ENCODE measurements around the gene TRIM28. TPM values are rescaled to one million over a fixed set of nuclear protein-coding genes. Genes with fewer than 3 reads are reported as not detected.

TRIM28 gene
- total and polyA plus RNA-seq, 9 of the 15 experiments (the other 6 are each of a cell fraction or from before 2014, with no cell fraction given), result 12.1 to 797 (median 490) TPM

DNA sequence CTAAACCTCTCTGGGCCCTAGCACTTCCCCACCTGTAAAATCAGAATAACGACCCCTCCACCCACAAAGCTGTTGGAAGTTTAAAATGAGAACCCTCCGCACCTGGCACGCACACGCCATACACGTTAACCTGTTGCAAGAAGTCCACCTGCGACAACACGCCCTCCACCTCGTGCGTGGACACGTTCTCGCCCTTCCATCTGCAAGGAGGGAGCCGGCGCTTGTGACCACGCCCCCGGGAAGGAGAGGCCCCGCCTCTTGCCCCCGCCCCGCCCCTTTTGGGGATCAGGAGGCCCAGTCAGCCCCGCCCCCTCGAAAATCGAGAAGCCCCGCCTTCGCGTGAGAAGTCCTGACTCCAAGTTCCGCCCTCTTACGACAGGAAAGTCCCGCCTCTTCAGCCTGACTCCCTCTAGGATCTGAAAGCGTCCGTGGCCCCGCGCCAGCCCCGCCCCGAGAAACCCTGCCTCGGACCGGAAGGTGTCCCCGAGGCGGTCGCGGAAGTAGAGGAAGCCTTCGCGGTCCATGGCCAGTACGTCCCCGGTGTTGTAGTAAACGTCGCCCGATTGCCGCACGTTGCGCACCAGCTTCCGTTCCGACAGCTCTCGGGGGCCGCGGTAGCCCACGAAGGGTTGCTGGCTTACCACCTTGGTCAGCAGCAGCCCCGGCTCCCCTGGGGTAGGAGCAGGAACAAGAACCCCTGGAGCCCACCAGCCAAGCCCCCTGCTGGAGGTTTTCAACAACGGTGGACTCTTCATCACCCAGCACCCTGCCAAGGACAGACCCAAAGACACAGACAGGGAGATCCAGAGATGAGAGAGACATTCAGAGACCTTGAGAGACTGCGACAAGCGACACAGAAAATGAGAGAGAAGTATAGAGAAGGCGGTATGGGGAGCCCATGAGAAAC is 44.6 kb upstream of the TRIM28 start (continued):
- TF ChIP-seq, protein P1, sequence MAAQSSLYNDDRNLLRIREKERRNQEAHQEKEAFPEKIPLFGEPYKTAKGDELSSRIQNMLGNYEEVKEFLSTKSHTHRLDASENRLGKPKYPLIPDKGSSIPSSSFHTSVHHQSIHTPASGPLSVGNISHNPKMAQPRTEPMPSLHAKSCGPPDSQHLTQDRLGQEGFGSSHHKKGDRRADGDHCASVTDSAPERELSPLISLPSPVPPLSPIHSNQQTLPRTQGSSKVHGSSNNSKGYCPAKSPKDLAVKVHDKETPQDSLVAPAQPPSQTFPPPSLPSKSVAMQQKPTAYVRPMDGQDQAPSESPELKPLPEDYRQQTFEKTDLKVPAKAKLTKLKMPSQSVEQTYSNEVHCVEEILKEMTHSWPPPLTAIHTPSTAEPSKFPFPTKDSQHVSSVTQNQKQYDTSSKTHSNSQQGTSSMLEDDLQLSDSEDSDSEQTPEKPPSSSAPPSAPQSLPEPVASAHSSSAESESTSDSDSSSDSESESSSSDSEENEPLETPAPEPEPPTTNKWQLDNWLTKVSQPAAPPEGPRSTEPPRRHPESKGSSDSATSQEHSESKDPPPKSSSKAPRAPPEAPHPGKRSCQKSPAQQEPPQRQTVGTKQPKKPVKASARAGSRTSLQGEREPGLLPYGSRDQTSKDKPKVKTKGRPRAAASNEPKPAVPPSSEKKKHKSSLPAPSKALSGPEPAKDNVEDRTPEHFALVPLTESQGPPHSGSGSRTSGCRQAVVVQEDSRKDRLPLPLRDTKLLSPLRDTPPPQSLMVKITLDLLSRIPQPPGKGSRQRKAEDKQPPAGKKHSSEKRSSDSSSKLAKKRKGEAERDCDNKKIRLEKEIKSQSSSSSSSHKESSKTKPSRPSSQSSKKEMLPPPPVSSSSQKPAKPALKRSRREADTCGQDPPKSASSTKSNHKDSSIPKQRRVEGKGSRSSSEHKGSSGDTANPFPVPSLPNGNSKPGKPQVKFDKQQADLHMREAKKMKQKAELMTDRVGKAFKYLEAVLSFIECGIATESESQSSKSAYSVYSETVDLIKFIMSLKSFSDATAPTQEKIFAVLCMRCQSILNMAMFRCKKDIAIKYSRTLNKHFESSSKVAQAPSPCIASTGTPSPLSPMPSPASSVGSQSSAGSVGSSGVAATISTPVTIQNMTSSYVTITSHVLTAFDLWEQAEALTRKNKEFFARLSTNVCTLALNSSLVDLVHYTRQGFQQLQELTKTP (IDR thresholded peaks at IDR 0.05; ENCODE audit: low read depth in 1 of 2, partially characterized antibody in 2 of 2), result peak; percentile 48 to 79
- peak; percentile 42; the same call in 1 of the 2 replicates for TF ChIP-seq STAT5A (IDR thresholded peaks at IDR 0.05; ENCODE audit: borderline replicate concordance, low read length)
- TF ChIP-seq ZNF12 (CRISPR knock-in tag; IDR thresholded peaks at IDR 0.05), result peak; percentile 23; the same call in 1 of the 2 replicates
- TF ChIP-seq FOXP4 (CRISPR knock-in tag; IDR thresholded peaks at IDR 0.05; ENCODE audit: borderline replicate concordance), result peak; percentile 49; the same call in 1 of the 2 replicates
- peak; percentile 67; the same call in 1 of the 2 replicates for TF ChIP-seq ZBED1 (IDR thresholded peaks at IDR 0.05)
- TF ChIP-seq FOS (IDR thresholded peaks at IDR 0.05; ENCODE audit: extremely low read depth, insufficient read length), result no peak
- peak; percentile 76 for TF ChIP-seq JUND (IDR thresholded peaks at IDR 0.05; ENCODE audit: borderline replicate concordance, low read depth, low read length)
- TF ChIP-seq JUND (tag; IDR thresholded peaks at IDR 0.05; ENCODE audit: borderline replicate concordance, low read depth, low read length), result peak; percentile 25; the same call in 1 of the 3 replicates

All from K562 (cell line).